ENCODE data around the gene CCDC187. TPM values are rescaled to one million over a fixed set of nuclear protein-coding genes. Genes with fewer than 3 reads are reported as not detected.

The CCDC187 gene
- total RNA-seq, 1 donor from 2014 or later = not detected

DNA sequence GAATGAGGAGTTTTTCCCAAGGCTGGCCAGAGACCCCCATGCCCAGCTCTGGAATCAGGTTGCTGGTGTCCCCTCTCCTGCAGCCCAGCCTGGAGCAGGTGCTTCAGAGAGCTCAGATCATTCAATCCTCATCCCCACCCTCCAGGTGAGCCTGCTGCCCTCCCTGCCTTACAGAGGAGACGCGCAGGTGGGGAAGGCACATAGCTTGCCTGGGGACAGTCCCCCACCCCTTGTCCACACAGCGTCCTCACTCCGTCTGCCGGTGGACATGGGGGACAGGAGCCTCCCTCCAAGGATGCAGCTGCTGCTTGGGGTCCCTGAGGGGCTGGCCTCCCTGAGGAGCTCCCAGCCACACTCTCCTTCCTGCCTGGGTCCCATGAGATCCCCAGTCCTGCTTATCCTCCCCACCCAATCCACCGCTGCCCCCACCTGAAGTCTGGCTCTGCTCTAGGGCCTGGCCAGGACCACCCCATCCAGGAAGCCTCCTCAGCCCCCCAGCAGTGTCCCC lies 41.2 kb downstream of the CCDC187 start:
- no peak for DNase-seq (ENCODE audit: low spot score)
- Mint-ChIP-seq H3K4me1 (ENCODE audit: low read depth) (peaks cover 3% of the 10 kb centered on the region), H3K4me3 (ENCODE audit: unreplicated experiment) (no peak overlapping the region), H3K36me3 (ENCODE audit: low read depth) (no peaks in the 10 kb centered on the region), H3K27ac (ENCODE audit: unreplicated experiment) (no peak overlapping the region), H3K9me3 (ENCODE audit: low read depth) (no peaks in the 10 kb centered on the region), H3K27me3 (ENCODE audit: low read depth) (peaks cover 2% of the 10 kb centered on the region)
- TF ChIP-seq, protein P1, sequence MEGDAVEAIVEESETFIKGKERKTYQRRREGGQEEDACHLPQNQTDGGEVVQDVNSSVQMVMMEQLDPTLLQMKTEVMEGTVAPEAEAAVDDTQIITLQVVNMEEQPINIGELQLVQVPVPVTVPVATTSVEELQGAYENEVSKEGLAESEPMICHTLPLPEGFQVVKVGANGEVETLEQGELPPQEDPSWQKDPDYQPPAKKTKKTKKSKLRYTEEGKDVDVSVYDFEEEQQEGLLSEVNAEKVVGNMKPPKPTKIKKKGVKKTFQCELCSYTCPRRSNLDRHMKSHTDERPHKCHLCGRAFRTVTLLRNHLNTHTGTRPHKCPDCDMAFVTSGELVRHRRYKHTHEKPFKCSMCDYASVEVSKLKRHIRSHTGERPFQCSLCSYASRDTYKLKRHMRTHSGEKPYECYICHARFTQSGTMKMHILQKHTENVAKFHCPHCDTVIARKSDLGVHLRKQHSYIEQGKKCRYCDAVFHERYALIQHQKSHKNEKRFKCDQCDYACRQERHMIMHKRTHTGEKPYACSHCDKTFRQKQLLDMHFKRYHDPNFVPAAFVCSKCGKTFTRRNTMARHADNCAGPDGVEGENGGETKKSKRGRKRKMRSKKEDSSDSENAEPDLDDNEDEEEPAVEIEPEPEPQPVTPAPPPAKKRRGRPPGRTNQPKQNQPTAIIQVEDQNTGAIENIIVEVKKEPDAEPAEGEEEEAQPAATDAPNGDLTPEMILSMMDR (IDR thresholded peaks at IDR 0.05) = no peak

DNA sequence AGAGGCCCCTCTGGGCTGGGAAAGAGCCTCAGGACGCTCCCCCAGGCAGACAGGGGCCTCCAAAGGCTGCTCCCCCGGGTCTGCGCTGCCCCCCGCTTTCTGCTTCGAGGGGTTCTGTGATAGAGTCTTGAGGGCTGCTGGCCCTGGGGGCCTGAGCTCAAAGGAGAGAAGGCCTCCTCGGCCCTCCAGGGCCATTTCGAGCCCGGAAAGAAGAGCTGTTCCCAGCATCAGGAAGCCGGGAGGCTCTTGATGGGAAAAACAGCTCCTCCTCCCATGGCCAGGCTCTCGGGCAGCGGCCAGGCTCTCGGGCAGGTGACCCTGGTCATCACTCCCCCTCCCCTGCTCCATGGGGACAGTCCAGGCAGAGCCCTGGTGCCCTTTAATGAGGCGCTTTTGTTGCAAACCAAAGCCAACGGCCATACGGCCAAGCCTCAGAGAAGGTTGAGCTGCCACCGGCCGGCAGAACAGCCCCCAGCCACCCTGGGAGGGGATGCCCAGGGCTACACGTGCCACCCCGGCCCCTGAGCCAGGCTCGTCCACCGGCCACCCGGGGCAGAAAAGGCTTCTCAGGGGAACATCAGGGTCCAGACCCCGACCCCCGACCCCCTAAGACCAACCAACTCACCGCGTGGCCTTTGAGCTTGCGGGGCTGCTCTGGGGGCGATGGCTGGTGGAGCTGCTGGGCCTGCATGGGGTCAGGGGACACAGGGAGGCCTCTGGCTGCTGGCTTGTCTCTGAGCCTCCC lies 42.0 kb downstream of the CCDC187 start:
- Mint-ChIP-seq H3K27ac (ENCODE audit: unreplicated experiment) (no peak overlapping the region), H3K4me1 (ENCODE audit: low read depth) (peaks cover under 1% of the 10 kb centered on the region), H3K27me3 (ENCODE audit: low read depth) (peaks cover 2% of the 10 kb centered on the region), H3K9me3 (ENCODE audit: low read depth) (no peaks in the 10 kb centered on the region), H3K36me3 (ENCODE audit: low read depth) (no peaks in the 10 kb centered on the region), H3K4me3 (ENCODE audit: unreplicated experiment) (no peak overlapping the region)
- no peak for DNase-seq (ENCODE audit: low spot score)
- TF ChIP-seq, protein P1 (IDR thresholded peaks at IDR 0.05) = no peak

DNA sequence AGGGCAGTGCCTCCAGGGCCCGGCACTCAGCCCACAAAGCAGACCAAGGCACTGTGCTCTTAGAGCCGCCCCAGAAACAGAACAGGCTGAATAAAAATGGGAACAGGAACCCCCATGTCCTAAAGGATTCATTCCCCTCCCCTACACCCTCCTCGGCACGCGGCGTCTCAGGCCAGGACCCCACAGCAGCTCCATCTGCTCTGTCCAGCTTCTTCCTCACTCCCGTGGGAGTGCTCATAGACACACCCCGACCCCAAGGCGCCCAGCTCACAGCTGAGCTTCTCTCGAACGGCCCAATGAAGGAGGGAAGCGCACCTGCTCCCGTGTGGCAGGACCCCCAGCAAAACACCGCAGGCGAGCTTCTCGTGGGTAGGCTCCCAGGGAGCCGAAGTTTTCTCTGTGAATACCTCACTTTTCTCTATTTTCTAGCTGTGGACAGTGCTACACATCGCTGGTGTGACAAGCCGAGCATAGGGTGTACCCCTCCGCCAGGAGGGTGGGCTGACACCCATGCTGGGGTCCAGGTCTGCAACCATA lies 42.9 kb downstream of the CCDC187 start:
- H3K4me1 Mint-ChIP-seq (ENCODE audit: low read depth) = no peaks in the 10 kb centered on the region
- H3K27me3 Mint-ChIP-seq (ENCODE audit: low read depth) = peaks cover 2% of the 10 kb centered on the region
- no peak for DNase-seq (ENCODE audit: low spot score)
- H3K4me3 Mint-ChIP-seq (ENCODE audit: unreplicated experiment) = no peak overlapping the region
- TF ChIP-seq, protein P1 (IDR thresholded peaks at IDR 0.05) = no peak
- no peak overlapping the region for H3K27ac Mint-ChIP-seq (ENCODE audit: unreplicated experiment)
- H3K9me3 Mint-ChIP-seq (ENCODE audit: low read depth) = no peaks in the 10 kb centered on the region
- no peaks in the 10 kb centered on the region for H3K36me3 Mint-ChIP-seq (ENCODE audit: low read depth)

DNA sequence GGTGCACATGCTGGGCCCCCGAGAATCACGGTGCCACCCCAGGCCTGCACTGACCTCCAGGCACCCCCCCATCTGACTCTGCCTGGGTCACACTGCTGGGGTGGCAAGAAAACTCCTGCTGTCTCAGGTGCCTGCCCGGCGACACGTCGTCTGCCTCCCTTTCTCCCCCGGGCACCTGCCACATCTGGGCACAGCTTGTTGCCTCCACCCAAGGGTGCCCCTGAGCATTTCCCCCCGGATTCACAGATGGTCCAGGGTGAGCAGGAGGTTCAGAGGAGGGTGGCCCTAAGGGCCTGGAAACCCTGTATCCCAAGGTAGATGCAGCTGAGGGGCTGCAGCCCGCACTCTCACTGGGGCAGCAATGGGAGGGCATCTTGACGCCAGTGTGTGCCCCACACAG lies 43.4 kb downstream of the CCDC187 start:
- peaks cover under 1% of the 10 kb centered on the region for H3K4me1 Mint-ChIP-seq (ENCODE audit: low read depth)
- no peak overlapping the region for H3K4me3 Mint-ChIP-seq (ENCODE audit: unreplicated experiment)
- H3K9me3 Mint-ChIP-seq (ENCODE audit: low read depth) = no peaks in the 10 kb centered on the region
- TF ChIP-seq, protein P1 (IDR thresholded peaks at IDR 0.05) = no peak
- H3K27ac Mint-ChIP-seq (ENCODE audit: unreplicated experiment) = no peak overlapping the region
- peaks cover 2% of the 10 kb centered on the region for H3K27me3 Mint-ChIP-seq (ENCODE audit: low read depth)
- H3K36me3 Mint-ChIP-seq (ENCODE audit: low read depth) = no peaks in the 10 kb centered on the region
- DNase-seq (ENCODE audit: low spot score) = no peak

DNA sequence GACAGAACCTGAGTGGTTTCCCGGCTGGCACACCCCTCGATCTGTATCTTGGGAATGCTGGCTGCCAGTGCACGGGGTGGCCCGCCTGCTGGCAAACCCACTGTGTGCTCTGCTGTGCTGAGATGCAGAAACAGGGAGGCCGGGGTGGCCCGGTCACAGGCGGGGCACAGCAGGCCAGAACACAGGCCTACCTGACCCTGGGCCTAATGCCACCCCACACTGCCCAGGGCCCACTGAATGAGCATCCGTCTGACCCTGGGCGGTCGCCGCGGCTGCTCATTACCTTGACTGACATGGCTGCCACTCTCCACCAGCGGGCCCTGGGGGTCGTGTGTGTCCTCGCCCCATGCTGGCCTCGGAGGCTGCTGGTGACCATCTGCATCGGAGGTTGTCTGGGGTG lies 44.1 kb downstream of the CCDC187 start:
- Mint-ChIP-seq H3K27me3 (ENCODE audit: low read depth) (no peaks in the 10 kb centered on the region), H3K9me3 (ENCODE audit: low read depth) (no peaks in the 10 kb centered on the region), H3K4me3 (ENCODE audit: unreplicated experiment) (no peak overlapping the region), H3K27ac (ENCODE audit: unreplicated experiment) (no peak overlapping the region), H3K4me1 (ENCODE audit: low read depth) (peaks cover 7% of the 10 kb centered on the region), H3K36me3 (ENCODE audit: low read depth) (no peaks in the 10 kb centered on the region)
- TF ChIP-seq, protein P1 (IDR thresholded peaks at IDR 0.05) = no peak
- DNase-seq (ENCODE audit: low spot score) = no peak
